HL-60 (cell line): ENCODE measurements around the gene PLEKHN1.

ENCODE experiments used
- CTCF ChIP-seq: IDR thresholded peaks from one replicate; pipeline ENCODE4 v1.5.1; 2011; ENCODE audit warnings: low read length, control low read depth, inconsistent platforms; ENCODE audit not compliant: insufficient read depth
- POLR2AphosphoS5 ChIP-seq: IDR thresholded peaks from 2 replicates; pipeline ENCODE4 v1.6.1; 2012; ENCODE audit warnings: low read depth
- SPI1 ChIP-seq: IDR thresholded peaks from 2 replicates; pipeline ENCODE4 v1.6.1; 2012; ENCODE audit warnings: low read depth, mild to moderate bottlenecking, borderline replicate concordance

DNA sequence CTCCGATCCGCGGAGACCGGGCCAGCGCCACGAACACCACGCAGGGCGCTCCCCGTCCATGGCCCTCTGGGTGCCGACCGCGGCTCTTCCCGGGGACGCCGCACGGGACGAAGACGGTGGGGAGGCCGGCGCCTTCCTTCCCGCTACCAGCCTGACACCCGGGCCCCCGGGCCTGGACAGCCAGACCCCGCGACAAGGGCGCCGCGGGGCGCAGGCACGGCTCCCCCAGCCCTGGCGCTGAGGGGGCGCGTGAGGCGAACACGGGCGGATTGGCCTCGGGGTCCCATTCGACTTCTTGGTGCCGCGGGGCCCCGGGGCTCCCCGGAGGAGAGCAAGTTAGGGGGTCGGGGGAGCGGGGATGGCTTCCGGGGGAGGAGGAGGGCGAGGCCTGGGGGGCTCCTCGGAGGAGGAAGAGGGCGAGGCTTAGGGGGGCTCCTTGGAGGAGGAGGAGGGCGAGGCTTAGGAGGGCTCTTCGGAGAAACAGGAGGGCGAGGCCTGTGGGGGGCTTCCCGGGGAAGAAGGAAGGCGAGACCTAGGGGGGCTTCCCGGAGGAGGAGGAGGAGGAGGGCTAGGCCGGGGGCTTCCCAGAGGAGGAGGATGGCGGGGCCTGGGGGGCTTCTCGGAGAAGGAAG, 6.4 kb upstream of the PLEKHN1 start:
- TF ChIP-seq CTCF (no peak), SPI1 (no peak), POLR2AphosphoS5 (no peak)
